H1 (cell line): ENCODE measurements around the gene KCNK3. TPM values are rescaled to one million over a fixed set of nuclear protein-coding genes. Genes with fewer than 3 reads are reported as not detected.

Source experiments
- CHD2 ChIP-seq: IDR thresholded peaks from 2 replicates; pipeline ENCODE4 v1.6.1; 2012; ENCODE audit warnings: low read length, improper control_type of control experiment
- EZH2 ChIP-seq: fragments of 200-600 bp; sonication (generic); IDR thresholded peaks from 2 replicates; pipeline ENCODE4 v1.7.1; 2012; ENCODE audit warnings: low read depth, mild to moderate bottlenecking, moderate library complexity, low read length, inconsistent platforms; ENCODE audit not compliant: severe bottlenecking
- GABPA ChIP-seq: IDR thresholded peaks from 2 replicates; pipeline ENCODE4 v1.6.1; 2011; ENCODE audit warnings: mild to moderate bottlenecking, low read length, moderate library complexity, borderline replicate concordance; ENCODE audit not compliant: insufficient read depth
- MAFK ChIP-seq: IDR thresholded peaks from 2 replicates; pipeline ENCODE4 v1.6.1; 2012; ENCODE audit warnings: low read depth, mild to moderate bottlenecking, improper control_type of control experiment, low read length
- RAD21 ChIP-seq, 2 experiments: IDR thresholded peaks in 1 of 2; conservative IDR thresholded peaks in 1 of 2; 2 replicates each; pipeline ENCODE4 v1.6.1; 2011; ENCODE audit warnings: low read depth in 2 of 2, low read length in 2 of 2, improper control_type of control experiment in 1 of 2, inconsistent platforms in 1 of 2, mild to moderate bottlenecking in 1 of 2, moderate library complexity in 1 of 2
- SIX5 ChIP-seq: IDR thresholded peaks from 2 replicates; pipeline ENCODE4 v1.6.1; 2011; ENCODE audit warnings: mild to moderate bottlenecking, low read depth, low read length
- USF2 ChIP-seq: IDR thresholded peaks from 2 replicates; pipeline ENCODE4 v1.6.1; 2011; ENCODE audit warnings: low read length, improper control_type of control experiment
- polyA plus RNA-seq, 7 experiments: library from polyadenylated mRNA; depleted of rRNA in 3 of 7; stranded (reverse) in 5 of 7; unstranded in 2 of 7; fragments of >200 nt in 5 of 7; fragments of 200-250 nt in 2 of 7; gene quantifications; 1 replicate in 5 of 7; 2 replicates in 1 of 7; 4 replicates in 1 of 7; pipeline versions ENCODE4 v1.2.1 to v1.2.3, GENCODE V29; 2011 to 2013; ENCODE audit warnings: missing spikeins in 2 of 7, mixed read lengths in 2 of 7
- total RNA-seq: library from RNA; stranded (reverse); fragmentation: NEBNext Ultra II Directional; extraction: Animal tissue kit (Norgen Biotek cat#: 25700); gene quantifications from 2 replicates; pipeline ENCODE4 v1.2.1, GENCODE V29; 2021
- TF ChIP-seq, protein P1 (sequence below): fragments of 300-600 bp; sonication (generic); IDR thresholded peaks from 2 replicates; pipeline ENCODE4 v1.7.1; 2012; ENCODE audit warnings: low read length, moderate library complexity, mild to moderate bottlenecking, inconsistent platforms; ENCODE audit not compliant: insufficient replicate concordance
- TF ChIP-seq, protein P2 (sequence below): IDR thresholded peaks from 2 replicates; pipeline ENCODE4 v1.6.1; 2011; ENCODE audit warnings: low read depth, mild to moderate bottlenecking, low read length; ENCODE audit not compliant: insufficient read depth

Gene KCNK3
- total and polyA plus RNA-seq, 2 of the 8 experiments (the other 6 are each of a cell fraction or from before 2014, with no cell fraction given): 0.29 to 0.30 TPM

GRCh38 chr2:26651799-26652198 is 40.7 kb upstream of the KCNK3 start (continued):
- TF ChIP-seq, protein P1, sequence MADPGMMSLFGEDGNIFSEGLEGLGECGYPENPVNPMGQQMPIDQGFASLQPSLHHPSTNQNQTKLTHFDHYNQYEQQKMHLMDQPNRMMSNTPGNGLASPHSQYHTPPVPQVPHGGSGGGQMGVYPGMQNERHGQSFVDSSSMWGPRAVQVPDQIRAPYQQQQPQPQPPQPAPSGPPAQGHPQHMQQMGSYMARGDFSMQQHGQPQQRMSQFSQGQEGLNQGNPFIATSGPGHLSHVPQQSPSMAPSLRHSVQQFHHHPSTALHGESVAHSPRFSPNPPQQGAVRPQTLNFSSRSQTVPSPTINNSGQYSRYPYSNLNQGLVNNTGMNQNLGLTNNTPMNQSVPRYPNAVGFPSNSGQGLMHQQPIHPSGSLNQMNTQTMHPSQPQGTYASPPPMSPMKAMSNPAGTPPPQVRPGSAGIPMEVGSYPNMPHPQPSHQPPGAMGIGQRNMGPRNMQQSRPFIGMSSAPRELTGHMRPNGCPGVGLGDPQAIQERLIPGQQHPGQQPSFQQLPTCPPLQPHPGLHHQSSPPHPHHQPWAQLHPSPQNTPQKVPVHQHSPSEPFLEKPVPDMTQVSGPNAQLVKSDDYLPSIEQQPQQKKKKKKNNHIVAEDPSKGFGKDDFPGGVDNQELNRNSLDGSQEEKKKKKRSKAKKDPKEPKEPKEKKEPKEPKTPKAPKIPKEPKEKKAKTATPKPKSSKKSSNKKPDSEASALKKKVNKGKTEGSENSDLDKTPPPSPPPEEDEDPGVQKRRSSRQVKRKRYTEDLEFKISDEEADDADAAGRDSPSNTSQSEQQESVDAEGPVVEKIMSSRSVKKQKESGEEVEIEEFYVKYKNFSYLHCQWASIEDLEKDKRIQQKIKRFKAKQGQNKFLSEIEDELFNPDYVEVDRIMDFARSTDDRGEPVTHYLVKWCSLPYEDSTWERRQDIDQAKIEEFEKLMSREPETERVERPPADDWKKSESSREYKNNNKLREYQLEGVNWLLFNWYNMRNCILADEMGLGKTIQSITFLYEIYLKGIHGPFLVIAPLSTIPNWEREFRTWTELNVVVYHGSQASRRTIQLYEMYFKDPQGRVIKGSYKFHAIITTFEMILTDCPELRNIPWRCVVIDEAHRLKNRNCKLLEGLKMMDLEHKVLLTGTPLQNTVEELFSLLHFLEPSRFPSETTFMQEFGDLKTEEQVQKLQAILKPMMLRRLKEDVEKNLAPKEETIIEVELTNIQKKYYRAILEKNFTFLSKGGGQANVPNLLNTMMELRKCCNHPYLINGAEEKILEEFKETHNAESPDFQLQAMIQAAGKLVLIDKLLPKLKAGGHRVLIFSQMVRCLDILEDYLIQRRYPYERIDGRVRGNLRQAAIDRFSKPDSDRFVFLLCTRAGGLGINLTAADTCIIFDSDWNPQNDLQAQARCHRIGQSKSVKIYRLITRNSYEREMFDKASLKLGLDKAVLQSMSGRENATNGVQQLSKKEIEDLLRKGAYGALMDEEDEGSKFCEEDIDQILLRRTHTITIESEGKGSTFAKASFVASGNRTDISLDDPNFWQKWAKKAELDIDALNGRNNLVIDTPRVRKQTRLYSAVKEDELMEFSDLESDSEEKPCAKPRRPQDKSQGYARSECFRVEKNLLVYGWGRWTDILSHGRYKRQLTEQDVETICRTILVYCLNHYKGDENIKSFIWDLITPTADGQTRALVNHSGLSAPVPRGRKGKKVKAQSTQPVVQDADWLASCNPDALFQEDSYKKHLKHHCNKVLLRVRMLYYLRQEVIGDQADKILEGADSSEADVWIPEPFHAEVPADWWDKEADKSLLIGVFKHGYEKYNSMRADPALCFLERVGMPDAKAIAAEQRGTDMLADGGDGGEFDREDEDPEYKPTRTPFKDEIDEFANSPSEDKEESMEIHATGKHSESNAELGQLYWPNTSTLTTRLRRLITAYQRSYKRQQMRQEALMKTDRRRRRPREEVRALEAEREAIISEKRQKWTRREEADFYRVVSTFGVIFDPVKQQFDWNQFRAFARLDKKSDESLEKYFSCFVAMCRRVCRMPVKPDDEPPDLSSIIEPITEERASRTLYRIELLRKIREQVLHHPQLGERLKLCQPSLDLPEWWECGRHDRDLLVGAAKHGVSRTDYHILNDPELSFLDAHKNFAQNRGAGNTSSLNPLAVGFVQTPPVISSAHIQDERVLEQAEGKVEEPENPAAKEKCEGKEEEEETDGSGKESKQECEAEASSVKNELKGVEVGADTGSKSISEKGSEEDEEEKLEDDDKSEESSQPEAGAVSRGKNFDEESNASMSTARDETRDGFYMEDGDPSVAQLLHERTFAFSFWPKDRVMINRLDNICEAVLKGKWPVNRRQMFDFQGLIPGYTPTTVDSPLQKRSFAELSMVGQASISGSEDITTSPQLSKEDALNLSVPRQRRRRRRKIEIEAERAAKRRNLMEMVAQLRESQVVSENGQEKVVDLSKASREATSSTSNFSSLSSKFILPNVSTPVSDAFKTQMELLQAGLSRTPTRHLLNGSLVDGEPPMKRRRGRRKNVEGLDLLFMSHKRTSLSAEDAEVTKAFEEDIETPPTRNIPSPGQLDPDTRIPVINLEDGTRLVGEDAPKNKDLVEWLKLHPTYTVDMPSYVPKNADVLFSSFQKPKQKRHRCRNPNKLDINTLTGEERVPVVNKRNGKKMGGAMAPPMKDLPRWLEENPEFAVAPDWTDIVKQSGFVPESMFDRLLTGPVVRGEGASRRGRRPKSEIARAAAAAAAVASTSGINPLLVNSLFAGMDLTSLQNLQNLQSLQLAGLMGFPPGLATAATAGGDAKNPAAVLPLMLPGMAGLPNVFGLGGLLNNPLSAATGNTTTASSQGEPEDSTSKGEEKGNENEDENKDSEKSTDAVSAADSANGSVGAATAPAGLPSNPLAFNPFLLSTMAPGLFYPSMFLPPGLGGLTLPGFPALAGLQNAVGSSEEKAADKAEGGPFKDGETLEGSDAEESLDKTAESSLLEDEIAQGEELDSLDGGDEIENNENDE: no peak
- TF ChIP-seq EZH2: no peak
- TF ChIP-seq CHD2: no peak
- no peak for TF ChIP-seq MAFK
- no peak for TF ChIP-seq SIX5
- TF ChIP-seq RAD21 (IDR thresholded peaks at IDR 0.05 in 1 of 2, conservative IDR thresholded peaks at IDR 0.05 in 1 of 2; ENCODE audit: low read depth in 2 of 2, low read length in 2 of 2): no peak
- no peak for TF ChIP-seq USF2
- TF ChIP-seq, protein P2, sequence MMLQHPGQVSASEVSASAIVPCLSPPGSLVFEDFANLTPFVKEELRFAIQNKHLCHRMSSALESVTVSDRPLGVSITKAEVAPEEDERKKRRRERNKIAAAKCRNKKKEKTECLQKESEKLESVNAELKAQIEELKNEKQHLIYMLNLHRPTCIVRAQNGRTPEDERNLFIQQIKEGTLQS: no peak
- TF ChIP-seq GABPA: no peak
